MM.1S (cell line): ENCODE measurements around the gene SV2B.

ENCODE experiments used
- DNase-seq: peaks from one replicate; pipeline ENCODE4 v3.0.0-alpha.2; 2015
- H2AFZ ChIP-seq: fragments of 300-600 bp; sonication (generic); 2 replicates; pipeline ENCODE4 v1.6.0; 2016; ENCODE audit warnings: antibody characterized with exemption, low read length
- H3F3A ChIP-seq: fragments of 300-600 bp; sonication (generic); 2 replicates; pipeline ENCODE4 v1.6.1; 2016; ENCODE audit warnings: mild to moderate bottlenecking, antibody characterized with exemption, low read length, moderate library complexity, mixed read lengths; ENCODE audit not compliant: insufficient read depth
- H3K27ac ChIP-seq: fragments of 300-600 bp; sonication (generic); 2 replicates; pipeline ENCODE4 v1.5.1; 2016; ENCODE audit warnings: mild to moderate bottlenecking, low read length
- H3K27me3 ChIP-seq: fragments of 300-600 bp; sonication (generic); replicated peaks from 2 replicates; pipeline ENCODE4 v1.6.0; 2016; ENCODE audit warnings: low read length; ENCODE audit not compliant: insufficient read depth
- H3K36me3 ChIP-seq: fragments of 300-600 bp; sonication (generic); replicated peaks from 2 replicates; pipeline ENCODE4 v1.6.1; 2016; ENCODE audit warnings: mild to moderate bottlenecking, low read length, mixed read lengths; ENCODE audit not compliant: insufficient read depth
- H3K4me1 ChIP-seq: fragments of 300-600 bp; sonication (generic); 2 replicates; pipeline ENCODE4 v1.6.1; 2016; ENCODE audit warnings: low read length, mixed read lengths
- H3K4me2 ChIP-seq: fragments of 300-600 bp; sonication (generic); 2 replicates; pipeline ENCODE4 v1.6.0; 2016; ENCODE audit warnings: low read depth, low read length
- H3K4me3 ChIP-seq: fragments of 300-600 bp; sonication (generic); 2 replicates; pipeline ENCODE4 v1.5.1; 2016; ENCODE audit warnings: low read length, mixed read lengths
- H3K79me2 ChIP-seq: fragments of 300-600 bp; sonication (generic); 2 replicates; pipeline ENCODE4 v1.6.1; 2016; ENCODE audit warnings: mixed run types, low read length, mixed read lengths
- H3K9ac ChIP-seq: fragments of 300-600 bp; sonication (generic); 2 replicates; pipeline ENCODE4 v1.6.1; 2016; ENCODE audit warnings: low read length, mixed read lengths
- H3K9me2 ChIP-seq: fragments of 300-600 bp; sonication (generic); replicated peaks from 2 replicates; pipeline ENCODE4 v1.6.1; 2016; ENCODE audit warnings: mild to moderate bottlenecking, low read length, mixed read lengths; ENCODE audit not compliant: insufficient read depth
- H3K9me3 ChIP-seq: fragments of 300-600 bp; sonication (generic); replicated peaks from 2 replicates; pipeline ENCODE4 v1.6.1; 2016; ENCODE audit warnings: mild to moderate bottlenecking, low read length, mixed read lengths; ENCODE audit not compliant: insufficient read depth
- H4K20me1 ChIP-seq: fragments of 300-600 bp; sonication (generic); 2 replicates; pipeline ENCODE4 v1.6.1; 2016; ENCODE audit warnings: mild to moderate bottlenecking, low read length, moderate library complexity, mixed read lengths; ENCODE audit not compliant: insufficient read depth
- EZH2 ChIP-seq: fragments of 300-600 bp; sonication (generic); optimal IDR thresholded peaks from 2 replicates; pipeline ENCODE3; 2017; ENCODE audit warnings: low read depth, mild to moderate bottlenecking, antibody characterized with exemption, low read length, mixed read lengths
- EZH2phosphoT487 ChIP-seq: fragments of 300-600 bp; sonication (generic); IDR thresholded peaks from 2 replicates; pipeline ENCODE4 v1.6.1; 2018; ENCODE audit warnings: antibody characterized with exemption, low read length
- TF ChIP-seq, protein P1 (sequence below): fragments of 300-600 bp; sonication (generic); IDR thresholded peaks from 2 replicates; pipeline ENCODE4 v1.5.1; 2016; ENCODE audit warnings: antibody characterized with exemption, low read length, mixed read lengths

SV2B gene

GRCh38 chr15:91216000-91216399, 115.9 kb downstream of the SV2B start:
- no peaks in the 10 kb centered on the region for H3K4me1 ChIP-seq
- no peak overlapping the region for H3K4me3 ChIP-seq
- H3F3A ChIP-seq: no peaks in the 10 kb centered on the region
- no peaks in the 10 kb centered on the region for H3K36me3 ChIP-seq
- H2AFZ ChIP-seq: no peak overlapping the region
- H3K79me2 ChIP-seq: no peaks in the 10 kb centered on the region
- no peak for TF ChIP-seq EZH2
- no peaks in the 10 kb centered on the region for H3K9me3 ChIP-seq
- DNase-seq: no peak
- no peaks in the 10 kb centered on the region for H3K27me3 ChIP-seq
- H3K4me2 ChIP-seq: no peak overlapping the region
- H3K27ac ChIP-seq: no peak overlapping the region
- no peak overlapping the region for H3K9ac ChIP-seq
- H4K20me1 ChIP-seq: no peaks in the 10 kb centered on the region
- no peaks in the 10 kb centered on the region for H3K9me2 ChIP-seq

DNA sequence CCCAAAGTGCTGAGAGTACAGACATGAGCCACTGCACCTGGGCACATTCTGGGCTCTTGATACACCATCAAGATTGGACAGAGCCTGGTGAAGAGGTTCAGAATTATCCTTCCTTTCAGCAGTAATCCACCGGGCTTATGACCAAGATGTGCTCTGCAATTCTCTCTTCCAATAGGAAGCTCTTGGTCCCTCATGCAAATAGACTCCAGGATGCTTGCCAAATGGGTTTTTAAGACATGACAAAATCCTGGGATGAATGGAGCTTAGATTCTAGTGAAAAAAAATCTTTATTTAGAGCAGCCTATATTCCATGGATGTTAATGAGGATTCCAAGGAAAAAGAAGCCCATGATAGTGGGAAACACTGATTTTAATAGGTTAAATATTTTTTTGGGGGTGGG, 119.1 kb downstream of the SV2B start:
- H4K20me1 ChIP-seq: no peaks in the 10 kb centered on the region
- no peaks in the 10 kb centered on the region for H3K9me2 ChIP-seq
- H3K36me3 ChIP-seq: no peaks in the 10 kb centered on the region
- H3F3A ChIP-seq: no peaks in the 10 kb centered on the region
- H3K79me2 ChIP-seq: no peaks in the 10 kb centered on the region
- no peaks in the 10 kb centered on the region for H3K9me3 ChIP-seq
- H2AFZ ChIP-seq: no peak overlapping the region
- no peak overlapping the region for H3K4me2 ChIP-seq
- H3K9ac ChIP-seq: no peak overlapping the region
- H3K4me1 ChIP-seq: peaks cover 5% of the 10 kb centered on the region; the same call in 1 of the 2 replicates
- no peak overlapping the region for H3K27ac ChIP-seq
- H3K27me3 ChIP-seq: no peaks in the 10 kb centered on the region
- TF ChIP-seq, protein P1, sequence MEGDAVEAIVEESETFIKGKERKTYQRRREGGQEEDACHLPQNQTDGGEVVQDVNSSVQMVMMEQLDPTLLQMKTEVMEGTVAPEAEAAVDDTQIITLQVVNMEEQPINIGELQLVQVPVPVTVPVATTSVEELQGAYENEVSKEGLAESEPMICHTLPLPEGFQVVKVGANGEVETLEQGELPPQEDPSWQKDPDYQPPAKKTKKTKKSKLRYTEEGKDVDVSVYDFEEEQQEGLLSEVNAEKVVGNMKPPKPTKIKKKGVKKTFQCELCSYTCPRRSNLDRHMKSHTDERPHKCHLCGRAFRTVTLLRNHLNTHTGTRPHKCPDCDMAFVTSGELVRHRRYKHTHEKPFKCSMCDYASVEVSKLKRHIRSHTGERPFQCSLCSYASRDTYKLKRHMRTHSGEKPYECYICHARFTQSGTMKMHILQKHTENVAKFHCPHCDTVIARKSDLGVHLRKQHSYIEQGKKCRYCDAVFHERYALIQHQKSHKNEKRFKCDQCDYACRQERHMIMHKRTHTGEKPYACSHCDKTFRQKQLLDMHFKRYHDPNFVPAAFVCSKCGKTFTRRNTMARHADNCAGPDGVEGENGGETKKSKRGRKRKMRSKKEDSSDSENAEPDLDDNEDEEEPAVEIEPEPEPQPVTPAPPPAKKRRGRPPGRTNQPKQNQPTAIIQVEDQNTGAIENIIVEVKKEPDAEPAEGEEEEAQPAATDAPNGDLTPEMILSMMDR: no peak
- TF ChIP-seq EZH2 (no peak), EZH2phosphoT487 (no peak)
- DNase-seq: no peak
- H3K4me3 ChIP-seq: no peak overlapping the region

- Histone ChIP-seq H3K27me3 (no peaks in the 10 kb centered on the region), H3K79me2 (no peaks in the 10 kb centered on the region), H3K9me2 (no peaks in the 10 kb centered on the region), H3K27ac (no peak overlapping the region), H4K20me1 (no peaks in the 10 kb centered on the region), H3K9ac (no peak overlapping the region), H2AFZ (no peak overlapping the region), H3K4me2 (no peak overlapping the region), H3K4me1 (peaks cover 5% of the 10 kb centered on the region; the same call in 1 of the 2 replicates), H3F3A (no peaks in the 10 kb centered on the region), H3K4me3 (no peak overlapping the region), H3K36me3 (no peaks in the 10 kb centered on the region), H3K9me3 (no peaks in the 10 kb centered on the region)
- DNase-seq: no peak
- TF ChIP-seq, protein P1: no peak
- TF ChIP-seq EZH2phosphoT487 (no peak), EZH2 (no peak)
Observed at GRCh38 chr15:91222052-91222451, 122.0 kb downstream of the SV2B start.

GRCh38 chr15:91223863-91224262, 123.8 kb downstream of the SV2B start:
- no peak overlapping the region for H2AFZ ChIP-seq
- DNase-seq: no peak
- H3K27me3 ChIP-seq: no peaks in the 10 kb centered on the region
- H3K79me2 ChIP-seq: no peaks in the 10 kb centered on the region
- peaks cover 5% of the 10 kb centered on the region; the same call in 1 of the 2 replicates for H3K4me1 ChIP-seq
- H3K4me3 ChIP-seq: no peak overlapping the region
- no peak overlapping the region for H3K4me2 ChIP-seq
- no peak overlapping the region for H3K27ac ChIP-seq
- H3K36me3 ChIP-seq: no peaks in the 10 kb centered on the region
- no peaks in the 10 kb centered on the region for H3F3A ChIP-seq
- no peaks in the 10 kb centered on the region for H4K20me1 ChIP-seq
- no peaks in the 10 kb centered on the region for H3K9me2 ChIP-seq
- no peak for TF ChIP-seq EZH2phosphoT487
- TF ChIP-seq, protein P1: no peak
- H3K9ac ChIP-seq: no peak overlapping the region
- H3K9me3 ChIP-seq: no peaks in the 10 kb centered on the region
